ENCODE measurements around the gene WEE2.

The WEE2 gene

GRCh38 chr7:141691961-141692360 lies 16.2 kb upstream of the WEE2 start:
- no peak for DNase-seq

- no peak for DNase-seq
Measured at GRCh38 chr7:141693082-141693481, 15.1 kb upstream of the WEE2 start.

- no peak for DNase-seq
Measured at GRCh38 chr7:141695803-141696289, 12.3 kb upstream of the WEE2 start.

DNA sequence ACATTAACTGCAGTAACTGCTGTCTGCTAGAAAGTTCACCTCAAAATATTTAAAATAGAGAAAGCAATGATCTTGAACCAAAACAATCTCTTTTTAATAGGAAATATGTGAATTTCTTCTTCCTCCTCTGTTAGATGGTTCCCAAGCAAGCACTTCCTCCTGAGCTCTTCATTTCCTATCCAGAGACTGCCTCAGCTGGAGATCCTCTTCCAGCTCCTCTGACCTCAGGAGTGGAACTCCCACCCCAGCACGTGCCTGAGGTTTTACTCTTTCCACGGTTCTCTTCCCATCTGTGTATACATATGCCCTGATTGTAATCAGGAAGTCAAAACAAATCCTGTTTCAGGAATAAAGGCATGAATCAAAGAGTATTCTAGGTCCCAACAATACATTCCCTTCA lies 11.8 kb upstream of the WEE2 start:
- DNase-seq: no peak

DNA sequence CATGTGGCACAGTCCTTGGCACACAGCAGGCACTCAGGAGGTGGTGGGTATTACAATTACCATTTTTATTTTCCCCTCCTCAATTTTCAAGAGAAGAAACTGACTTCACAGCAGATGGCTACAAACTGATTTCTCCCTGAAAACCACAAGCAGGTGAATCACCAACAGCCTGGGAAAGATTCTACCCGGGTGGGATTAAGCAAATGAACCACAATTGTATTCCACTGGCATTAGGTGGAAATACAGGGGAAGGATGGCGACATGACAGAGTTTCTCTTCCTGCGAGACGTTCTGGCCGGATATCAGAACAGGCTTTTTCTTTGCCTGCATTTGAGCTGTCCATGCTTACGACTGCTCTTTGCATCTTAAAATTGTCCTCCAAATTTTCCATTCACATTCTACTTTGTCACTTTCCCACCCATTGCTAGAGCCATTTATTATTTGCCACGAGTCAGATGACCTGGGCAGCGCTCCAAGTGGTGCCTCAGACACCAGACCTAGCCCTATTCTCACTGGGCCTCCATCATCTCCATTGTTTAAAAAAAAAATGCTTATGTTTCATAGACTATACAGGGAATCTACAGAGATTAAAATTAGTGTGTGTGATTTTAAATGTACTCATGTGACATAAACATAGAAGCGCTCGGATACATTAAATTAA lies 10.8 kb upstream of the WEE2 start:
- peak; percentile 29 for DNase-seq

GRCh38 chr7:141698247-141699015 lies 9.7 kb upstream of the WEE2 start:
- no peak for DNase-seq

DNA sequence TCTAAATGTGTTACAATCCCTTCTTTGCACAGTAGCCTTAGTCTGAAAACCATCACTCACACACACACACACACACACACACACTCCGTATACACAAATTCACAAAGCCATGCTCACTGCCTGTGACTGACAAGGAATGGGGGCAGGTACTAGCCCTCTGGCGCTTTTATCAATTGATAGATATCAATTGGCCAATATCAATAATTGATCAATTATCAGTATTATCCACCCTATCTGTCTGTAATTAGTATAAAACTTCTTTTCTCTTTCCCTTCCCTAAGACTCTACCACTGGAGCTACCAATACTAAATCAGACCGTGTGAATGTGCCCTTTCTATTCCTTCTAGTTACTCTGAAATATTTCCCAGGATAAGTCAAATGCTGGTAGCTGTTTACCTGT lies 8.3 kb upstream of the WEE2 start:
- no peak for DNase-seq

GRCh38 chr7:141700296-141700847 lies 7.8 kb upstream of the WEE2 start:
- DNase-seq: peak; percentile 9

DNA sequence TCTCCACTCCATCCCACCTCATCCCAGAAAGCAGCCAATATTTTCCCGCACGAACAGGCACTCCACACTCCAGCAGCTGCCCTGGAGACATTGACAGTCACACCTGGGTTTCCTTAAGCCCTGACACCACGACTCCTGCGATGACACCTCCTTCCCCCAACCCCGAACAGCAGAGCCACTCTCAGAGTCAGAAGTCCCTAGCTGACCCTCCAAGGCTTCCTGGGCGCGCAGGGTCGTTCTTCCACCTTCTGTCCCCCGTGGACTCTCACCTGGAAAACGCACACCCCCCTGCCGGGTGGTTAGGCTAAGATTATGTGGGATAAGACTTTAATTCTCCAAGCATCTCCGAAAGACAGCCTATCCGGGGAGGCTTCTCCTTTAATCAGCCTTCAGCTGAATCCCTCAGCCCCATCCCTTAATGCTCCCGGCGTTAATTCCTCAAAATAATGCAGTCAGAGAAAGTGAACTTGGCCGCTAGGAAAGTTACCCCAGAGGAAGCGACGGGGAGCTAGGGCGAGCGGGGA lies 7.2 kb upstream of the WEE2 start:
- no peak for DNase-seq

DNA sequence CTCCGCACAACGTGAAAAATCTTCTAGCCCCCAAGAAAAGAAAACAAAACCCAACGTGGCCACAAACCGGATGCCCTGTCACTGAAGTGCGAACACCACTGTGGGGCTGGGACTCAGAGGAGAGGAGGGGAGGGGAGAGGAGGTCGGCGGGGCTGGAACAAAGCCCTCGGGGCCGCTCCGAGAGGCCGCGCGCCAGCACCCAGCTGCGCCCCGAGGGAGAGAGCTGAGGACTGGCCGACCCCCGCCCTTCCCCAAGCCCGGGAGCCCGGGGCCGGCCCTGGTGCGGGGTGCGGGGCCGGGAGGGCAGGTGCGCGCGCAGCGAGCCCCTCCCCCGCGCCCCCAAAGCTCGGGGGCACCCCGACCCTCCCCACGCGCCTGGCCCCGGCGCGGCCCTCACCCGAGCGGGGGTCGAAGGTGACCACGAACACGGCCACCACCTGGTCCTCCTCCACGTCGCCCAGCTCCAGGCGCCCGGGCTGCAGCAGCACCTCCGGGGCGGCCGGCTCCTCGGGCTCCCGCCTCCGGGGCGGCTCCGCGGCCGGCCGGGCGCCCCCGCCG lies 6.6 kb upstream of the WEE2 start:
- DNase-seq: peak; percentile 2

DNA sequence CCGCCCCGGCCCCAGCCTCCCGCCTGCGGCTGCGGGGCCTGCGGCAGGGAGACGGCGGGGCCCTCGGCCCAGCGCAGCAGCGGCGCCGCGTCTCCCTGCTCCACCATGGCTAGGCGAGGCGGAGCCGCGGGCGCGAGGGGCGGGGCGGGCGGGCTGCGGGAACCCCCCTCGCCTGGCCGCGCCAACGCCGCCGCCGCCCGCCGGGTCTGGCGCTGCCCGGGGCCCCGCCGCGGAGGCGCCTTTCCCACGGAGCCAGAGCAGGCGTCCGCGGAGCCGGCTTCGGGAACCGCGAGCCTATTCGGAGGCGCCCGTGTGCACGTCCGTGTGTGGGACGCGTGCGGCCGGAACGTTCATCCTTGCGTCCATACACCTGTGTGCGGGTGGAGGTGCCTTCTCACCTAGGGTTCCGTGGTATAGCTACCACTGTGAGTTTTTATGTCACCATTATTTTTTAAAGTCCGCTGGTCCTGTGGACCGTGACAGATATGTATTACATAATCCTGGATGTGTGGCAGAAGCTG lies 6.0 kb upstream of the WEE2 start, which contains the start of gene DENND11:
TSS of gene DENND11 (minus strand) at position 120 of the 521 bp plus-strand sequence. CDS start at position 107, 13 bp downstream.
- DNase-seq: no peak

GRCh38 chr7:141702892-141703291 lies 5.3 kb upstream of the WEE2 start:
- DNase-seq: no peak

DNA sequence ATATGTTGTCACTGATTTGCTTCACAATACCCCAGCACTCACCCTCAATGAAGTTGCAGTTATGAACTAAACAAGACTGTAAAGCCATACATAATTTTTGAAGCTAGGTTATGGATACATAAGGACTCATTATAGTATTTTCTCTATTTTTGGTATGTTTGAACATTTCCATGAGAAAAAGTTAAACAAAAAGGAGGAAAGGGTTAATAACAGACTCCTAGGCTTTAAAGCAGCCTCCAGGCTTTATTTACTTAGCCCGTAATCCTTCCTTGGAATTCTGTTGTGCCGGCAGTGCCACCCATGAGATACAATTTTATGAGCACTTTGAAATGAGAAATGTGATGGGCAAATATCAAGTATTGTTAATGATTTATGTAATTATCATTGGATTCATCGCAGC lies 4.0 kb upstream of the WEE2 start:
- no peak for DNase-seq

DNA sequence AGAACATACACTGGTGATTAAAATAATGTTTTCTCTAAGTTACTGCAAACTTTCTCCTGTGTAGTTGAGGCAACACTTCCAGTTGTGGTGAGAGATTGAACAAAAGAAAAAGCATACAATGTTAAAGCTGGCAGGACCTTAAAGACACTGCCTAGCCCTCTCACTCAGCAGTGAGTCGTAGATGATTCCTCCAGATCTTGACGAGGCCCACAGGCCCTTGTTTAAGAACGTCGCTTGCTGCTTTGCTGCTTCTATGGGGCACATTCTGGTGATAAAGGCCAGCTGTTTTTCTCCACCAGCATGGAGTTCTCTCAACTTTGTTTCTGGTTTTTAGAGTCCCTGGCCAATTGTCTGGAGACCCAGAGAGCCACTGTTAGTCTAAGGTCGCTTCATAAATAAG lies 3.4 kb upstream of the WEE2 start:
- no peak for DNase-seq

DNA sequence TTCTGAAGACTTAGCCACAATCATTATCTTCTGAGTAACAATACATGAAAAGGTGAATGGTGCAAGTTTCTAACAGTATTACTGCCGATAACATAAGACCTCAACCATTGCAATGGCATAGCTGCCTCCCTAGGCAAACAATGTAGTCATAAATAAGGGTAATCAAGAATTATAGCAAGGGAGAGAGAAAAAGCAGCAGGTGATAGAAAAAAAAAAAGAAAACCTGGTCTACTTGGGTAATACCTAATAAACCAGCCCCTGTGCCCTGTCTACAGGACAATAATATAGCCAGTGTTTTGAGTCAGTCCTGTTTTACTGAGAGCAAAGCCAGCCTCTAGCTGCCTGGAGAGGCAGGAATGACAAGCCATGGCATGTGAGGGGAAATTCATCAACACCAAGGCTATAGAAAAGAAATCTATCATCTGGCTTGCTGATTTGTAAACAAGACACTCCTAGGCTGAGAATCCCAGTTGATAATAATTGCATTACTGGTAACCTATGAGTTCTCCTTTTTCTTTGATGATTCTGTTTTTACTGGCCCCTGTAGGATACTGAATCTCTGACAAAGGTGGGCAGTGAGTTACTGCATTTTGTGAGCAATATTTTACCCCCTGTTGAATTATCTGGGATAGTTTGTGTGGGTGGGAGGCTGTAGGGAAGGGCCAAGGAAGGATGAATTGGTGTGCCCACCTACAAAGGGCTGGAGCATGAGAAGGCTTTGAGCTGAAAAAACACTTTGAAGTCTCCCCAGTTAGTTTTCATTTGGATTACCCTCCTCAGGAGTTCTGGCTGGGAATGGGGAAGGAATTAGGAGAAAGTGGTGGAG lies 1.7 kb upstream of the WEE2 start:
- no peak for DNase-seq

- DNase-seq: no peak
Measured at GRCh38 chr7:141709318-141709717, 1.2 kb downstream of the WEE2 start.

GRCh38 chr7:141709749-141710148 lies 1.6 kb downstream of the WEE2 start:
- DNase-seq: no peak

DNA sequence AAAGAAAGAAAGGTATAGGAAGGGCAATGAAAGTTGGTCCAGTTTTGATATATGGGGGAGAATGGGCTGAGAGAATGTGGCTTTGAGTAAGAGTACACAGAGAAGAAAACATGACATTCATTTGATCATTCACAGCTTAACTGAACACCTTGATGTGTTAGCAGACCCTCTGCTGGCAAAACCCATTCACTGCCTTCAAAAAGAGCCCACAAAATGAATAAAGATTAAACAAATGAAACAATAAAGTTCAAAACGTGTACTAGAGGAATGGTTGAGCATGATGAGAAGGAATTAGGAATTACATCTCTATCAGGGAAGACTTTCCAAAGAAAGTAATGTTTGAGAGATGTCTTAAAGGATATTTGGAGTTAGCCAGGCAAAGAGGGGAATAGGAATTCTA lies 2.1 kb downstream of the WEE2 start:
- DNase-seq: no peak

DNA sequence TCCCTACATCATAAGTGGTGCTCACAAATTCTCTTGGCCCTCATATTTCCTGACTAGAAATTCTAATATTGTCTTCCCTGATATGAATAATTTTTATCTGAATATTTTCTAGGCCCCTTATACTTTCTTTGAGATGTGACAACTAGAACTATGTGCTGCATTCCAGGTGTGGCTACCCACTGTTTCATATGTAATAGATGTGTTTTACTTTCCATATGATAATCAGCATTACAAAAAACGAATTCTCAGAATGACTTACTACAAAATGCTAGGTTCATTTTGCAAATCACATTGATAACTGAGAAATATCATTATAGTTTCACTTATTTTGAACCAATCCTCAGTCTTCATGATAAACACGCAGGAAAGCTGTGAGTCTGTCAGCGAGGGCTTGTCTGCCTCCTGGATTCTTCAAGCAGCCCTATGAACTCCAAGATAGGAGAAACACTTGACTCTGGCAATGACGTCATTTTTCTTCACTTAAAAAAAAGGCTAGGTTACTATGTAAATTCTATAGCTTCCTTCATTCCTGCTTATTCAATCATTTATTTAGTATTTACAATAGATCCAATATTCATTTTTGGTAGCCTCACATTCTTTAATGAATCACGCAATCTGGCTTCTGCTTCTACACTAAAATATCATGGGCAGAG lies 4.6 kb downstream of the WEE2 start:
- no peak for DNase-seq

DNA sequence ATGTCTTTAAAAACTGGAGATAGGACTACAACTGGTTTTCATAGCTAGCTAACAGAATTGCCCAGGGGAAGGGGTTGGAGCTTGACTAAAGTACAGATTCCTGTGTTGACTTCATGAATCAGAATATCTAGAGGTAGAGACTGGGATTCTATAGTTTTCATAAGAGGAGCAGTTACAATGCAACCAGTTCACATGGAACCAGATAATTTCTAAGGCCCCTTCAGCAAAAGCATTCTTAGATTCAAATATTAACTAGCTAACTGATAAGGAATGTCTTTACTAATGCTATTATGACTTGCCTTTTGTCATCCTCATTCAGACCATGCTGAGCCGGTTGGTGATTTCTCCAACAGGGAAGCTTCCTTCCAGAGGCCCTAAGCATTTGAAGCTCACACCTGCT lies 5.7 kb downstream of the WEE2 start:
- DNase-seq: no peak

GRCh38 chr7:141714571-141714970 lies 6.4 kb downstream of the WEE2 start:
- no peak for DNase-seq

DNA sequence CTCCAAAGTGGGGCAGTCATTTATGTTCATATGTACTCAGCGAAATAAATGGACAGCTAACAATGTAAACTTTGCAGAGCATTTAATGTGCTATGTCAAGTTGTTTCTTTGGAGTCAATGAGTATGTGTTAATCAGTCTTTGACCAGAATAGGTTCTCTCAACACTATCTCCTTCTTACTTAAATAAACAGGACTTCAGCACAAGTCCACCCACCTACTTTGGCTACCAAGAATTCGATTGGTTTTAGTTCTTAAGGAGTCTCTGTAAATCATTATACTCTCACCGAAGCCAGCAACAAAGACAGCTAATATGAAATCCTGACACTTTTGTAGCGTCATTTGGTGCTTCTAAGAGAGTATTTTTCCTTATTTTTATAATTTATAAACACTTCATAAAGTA lies 6.9 kb downstream of the WEE2 start:
- DNase-seq: no peak

All from kidney glomerular epithelial cell (primary cell).